ENCODE results near the gene SLC16A3. TPM values are rescaled to one million over a fixed set of nuclear protein-coding genes. Genes with fewer than 3 reads are reported as not detected.

The SLC16A3 gene
- total RNA-seq, 2 experiments from 2014 or later: 183 to 193 TPM

DNA sequence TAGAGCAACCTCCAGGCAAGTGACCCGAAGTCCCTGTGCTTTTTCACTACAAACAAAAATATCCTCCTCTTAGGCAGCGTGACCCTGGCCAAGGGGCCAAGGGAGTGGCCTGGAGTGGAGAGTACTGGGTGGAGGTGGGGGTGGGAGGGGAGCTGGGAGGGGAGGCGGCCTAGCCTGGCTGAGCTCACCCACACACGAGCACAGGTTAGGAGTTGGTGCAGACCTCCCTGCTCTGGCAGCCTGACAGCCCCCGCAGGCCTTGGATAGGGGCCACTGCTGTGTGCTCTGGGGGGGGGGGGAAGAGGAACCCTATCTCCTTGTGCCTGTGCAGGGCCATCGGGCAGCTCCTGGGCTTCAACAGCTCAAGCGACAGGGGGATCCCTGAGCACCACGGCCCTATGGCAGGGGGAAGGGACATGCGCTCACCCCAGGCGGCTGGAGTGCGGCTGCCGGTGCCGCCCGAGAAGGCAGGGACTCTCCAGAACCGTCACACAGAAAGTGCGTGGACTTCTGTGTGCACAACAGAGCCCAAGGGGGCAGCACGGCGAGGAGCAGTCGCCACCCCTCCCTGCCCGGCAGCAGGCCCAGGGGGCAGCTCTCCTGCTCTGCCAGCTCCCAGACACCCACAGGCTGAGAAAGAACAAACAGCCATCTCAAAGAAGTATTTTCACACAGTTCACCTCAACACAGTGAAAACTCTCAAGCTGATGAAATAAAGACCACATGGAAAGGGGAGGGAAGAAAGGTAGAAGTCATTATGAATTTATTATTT, 13.3 kb downstream of the SLC16A3 start:
- TF ChIP-seq, protein P1, sequence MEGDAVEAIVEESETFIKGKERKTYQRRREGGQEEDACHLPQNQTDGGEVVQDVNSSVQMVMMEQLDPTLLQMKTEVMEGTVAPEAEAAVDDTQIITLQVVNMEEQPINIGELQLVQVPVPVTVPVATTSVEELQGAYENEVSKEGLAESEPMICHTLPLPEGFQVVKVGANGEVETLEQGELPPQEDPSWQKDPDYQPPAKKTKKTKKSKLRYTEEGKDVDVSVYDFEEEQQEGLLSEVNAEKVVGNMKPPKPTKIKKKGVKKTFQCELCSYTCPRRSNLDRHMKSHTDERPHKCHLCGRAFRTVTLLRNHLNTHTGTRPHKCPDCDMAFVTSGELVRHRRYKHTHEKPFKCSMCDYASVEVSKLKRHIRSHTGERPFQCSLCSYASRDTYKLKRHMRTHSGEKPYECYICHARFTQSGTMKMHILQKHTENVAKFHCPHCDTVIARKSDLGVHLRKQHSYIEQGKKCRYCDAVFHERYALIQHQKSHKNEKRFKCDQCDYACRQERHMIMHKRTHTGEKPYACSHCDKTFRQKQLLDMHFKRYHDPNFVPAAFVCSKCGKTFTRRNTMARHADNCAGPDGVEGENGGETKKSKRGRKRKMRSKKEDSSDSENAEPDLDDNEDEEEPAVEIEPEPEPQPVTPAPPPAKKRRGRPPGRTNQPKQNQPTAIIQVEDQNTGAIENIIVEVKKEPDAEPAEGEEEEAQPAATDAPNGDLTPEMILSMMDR (IDR thresholded peaks at IDR 0.05): no peak
- intact Hi-C loops (cut with micrococcal nuclease): loop anchor here (5.0 kb wide), 1 partner anchor 80 kb away; no protein-coding TSS in a partner anchor

DNA sequence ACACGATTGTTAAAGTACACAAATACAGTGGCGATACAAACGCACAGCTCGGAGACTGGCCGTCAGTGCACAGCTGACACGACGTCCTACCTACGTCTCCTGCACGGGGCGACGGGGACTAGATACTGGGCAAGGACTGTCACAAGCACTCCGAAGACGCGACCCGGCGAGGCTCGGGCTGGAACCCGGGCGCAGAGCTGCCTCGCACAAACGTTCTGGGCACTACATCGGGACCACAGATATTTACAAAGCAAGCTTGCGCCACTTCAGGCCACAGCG, 13.8 kb downstream of the SLC16A3 start:
- POLR2A ChIA-PET: interaction anchor here (0.7 to 1.7 kb wide), 9 partner anchors 10 to 95 kb away, joined by 3 to 6 read pairs (median 3); no protein-coding TSS in a partner anchor
- Mint-ChIP-seq H3K36me3 (ENCODE audit: low read depth) (peaks cover 45% of the 10 kb centered on the region), H3K27ac (peak overlapping the region; percentile 18), H3K9me3 (no peaks in the 10 kb centered on the region), H3K4me1 (ENCODE audit: low read depth) (peaks cover 55% of the 10 kb centered on the region), H3K27me3 (no peaks in the 10 kb centered on the region), H3K4me3 (no peak overlapping the region)
- CTCF ChIA-PET: interaction anchor here (0.9 to 3.5 kb wide), 6 partner anchors 8 to 79 kb away, joined by 3 to 15 read pairs (median 4); partner anchors contain the start of gene CD7
- DNase-seq: no peak
- intact Hi-C loops (cut with micrococcal nuclease): loop anchor here (5.0 kb wide), 1 partner anchor 80 kb away; no protein-coding TSS in a partner anchor
- TF ChIP-seq, protein P1 (IDR thresholded peaks at IDR 0.05): no peak
- ATAC-seq: no peak

More for the DNA sequence above, 13.3 kb downstream of the SLC16A3 start:
- Mint-ChIP-seq H3K9me3 (no peaks in the 10 kb centered on the region), H3K27ac (peak overlapping the region; percentile 77), H3K36me3 (ENCODE audit: low read depth) (peaks cover 46% of the 10 kb centered on the region), H3K27me3 (no peaks in the 10 kb centered on the region), H3K4me3 (no peak overlapping the region), H3K4me1 (ENCODE audit: low read depth) (peaks cover 58% of the 10 kb centered on the region)
- ChIA-PET CTCF (interaction anchor here (0.9 to 3.5 kb wide), 5 partner anchors 9 to 79 kb away, joined by 3 to 15 read pairs (median 3); partner anchors contain the start of gene CD7), POLR2A (interaction anchor here (0.7 to 1.9 kb wide), 12 partner anchors 8 to 207 kb away, joined by 3 to 6 read pairs (median 3); no protein-coding TSS in a partner anchor)
- DNase-seq (no peak), ATAC-seq (peak; percentile 12)

DNA sequence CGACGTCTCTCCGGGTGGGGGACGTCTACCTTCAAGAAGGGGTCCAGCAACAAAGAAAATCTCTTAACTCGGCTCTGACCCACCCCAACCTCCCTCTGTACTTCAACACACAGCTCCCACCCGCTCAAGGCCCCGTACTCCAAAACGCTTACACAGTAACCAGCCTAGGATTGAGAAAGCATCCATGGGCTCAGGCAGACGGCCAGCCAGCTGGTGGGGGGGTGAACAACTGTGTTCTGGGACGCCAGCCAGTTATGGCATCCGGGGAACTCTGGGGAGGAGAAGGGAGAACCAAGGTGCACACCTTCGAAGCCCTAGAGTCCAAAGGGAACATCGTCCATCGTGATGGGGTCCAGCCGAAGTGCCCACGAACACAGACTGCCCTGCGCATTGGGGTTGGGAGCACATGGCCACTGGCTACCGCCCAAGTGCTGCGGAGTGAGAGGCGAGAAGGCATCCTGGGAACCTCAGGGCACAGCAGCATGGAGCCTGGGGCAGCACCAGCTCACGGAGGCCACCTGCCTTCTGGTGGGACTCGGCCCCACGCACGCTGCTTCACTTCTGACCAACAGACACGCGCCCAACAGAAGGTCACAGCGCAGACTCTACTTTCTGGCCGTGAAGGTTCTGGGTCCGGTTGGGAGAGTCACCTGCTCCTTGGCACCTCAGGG, 14.3 kb downstream of the SLC16A3 start:
- no peak for ATAC-seq
- ChIA-PET CTCF (interaction anchor here (0.7 to 3.5 kb wide), 5 partner anchors 9 to 110 kb away, joined by 3 to 15 read pairs (median 4); no protein-coding TSS in a partner anchor), POLR2A (interaction anchor here (0.8 to 1.4 kb wide), 5 partner anchors 12 to 95 kb away, joined by 3 to 4 read pairs (median 3); no protein-coding TSS in a partner anchor)
- H3K9me3 Mint-ChIP-seq: no peaks in the 10 kb centered on the region
- peaks cover 47% of the 10 kb centered on the region for H3K36me3 Mint-ChIP-seq (ENCODE audit: low read depth)
- TF ChIP-seq, protein P1 (IDR thresholded peaks at IDR 0.05): no peak
- H3K27ac Mint-ChIP-seq: peak overlapping the region; percentile 34
- H3K4me1 Mint-ChIP-seq (ENCODE audit: low read depth): peaks cover 55% of the 10 kb centered on the region
- DNase-seq: no peak
- intact Hi-C loops (cut with micrococcal nuclease): loop anchor here (5.0 kb wide), 1 partner anchor 79 kb away; no protein-coding TSS in a partner anchor
- no peaks in the 10 kb centered on the region for H3K27me3 Mint-ChIP-seq
- no peak overlapping the region for H3K4me3 Mint-ChIP-seq

DNA sequence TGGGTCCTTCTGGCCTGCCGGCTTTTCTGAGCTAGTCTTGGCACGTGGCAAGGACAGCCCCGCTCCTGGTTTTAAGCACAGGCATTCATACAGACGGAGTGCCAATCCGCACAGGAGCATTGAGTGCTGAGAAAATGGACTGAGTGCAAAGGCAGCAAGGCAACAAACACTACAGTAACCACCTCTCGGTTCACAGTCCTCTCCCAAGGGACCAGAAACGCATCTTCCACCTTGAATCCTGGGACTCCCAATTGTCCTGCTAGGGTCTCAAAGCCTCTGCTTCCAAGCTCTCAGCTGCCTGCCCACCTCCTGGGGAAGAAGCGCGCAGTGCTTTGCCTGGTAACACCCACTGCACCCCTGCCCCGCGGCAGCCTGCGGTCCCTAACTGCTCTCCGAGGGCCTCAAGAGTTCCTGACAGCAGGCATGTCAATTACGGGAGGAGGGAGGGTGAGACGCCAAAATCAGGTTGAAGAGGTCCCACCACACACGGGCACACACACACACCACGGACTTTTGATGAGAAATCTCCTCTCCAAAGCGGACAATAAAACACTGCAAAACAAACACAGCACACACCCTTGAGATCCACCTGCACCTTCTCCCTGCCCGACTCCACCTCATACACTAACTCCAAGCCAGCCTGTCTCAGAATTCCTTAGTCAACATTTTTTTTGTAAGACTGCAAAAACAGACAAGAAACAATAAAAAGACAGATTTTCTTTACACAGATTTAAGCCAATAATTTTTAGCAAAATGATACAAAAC, 15.0 kb downstream of the SLC16A3 start:
- Mint-ChIP-seq H3K4me3 (peak overlapping the region; percentile 12), H3K4me1 (ENCODE audit: low read depth) (peaks cover 49% of the 10 kb centered on the region), H3K36me3 (ENCODE audit: low read depth) (peaks cover 51% of the 10 kb centered on the region), H3K27ac (peak overlapping the region; percentile 54), H3K27me3 (no peaks in the 10 kb centered on the region), H3K9me3 (no peaks in the 10 kb centered on the region)
- ChIA-PET CTCF (interaction anchor here (0.7 to 3.5 kb wide), 5 partner anchors 10 to 109 kb away, joined by 3 to 15 read pairs (median 3); no protein-coding TSS in a partner anchor), POLR2A (interaction anchor here (0.9 to 1.2 kb wide), 4 partner anchors 8 to 94 kb away, joined by 3 to 4 read pairs (median 4); no protein-coding TSS in a partner anchor)
- ATAC-seq (no peak), DNase-seq (no peak)
- TF ChIP-seq, protein P1 (IDR thresholded peaks at IDR 0.05): no peak
- intact Hi-C loops (cut with micrococcal nuclease): loop anchor here (5.0 kb wide), 1 partner anchor 78 kb away; no protein-coding TSS in a partner anchor
